SKM-1 treated with dmso at 0.1 percent for 144 hours (cell line): Measurements from ENCODE around the gene SMG1.
A peak's percentile ranks its signal among the peaks of the same experiment; 100 is the strongest.
"Not testable (repeated sequence)": the region's sequence is repeated elsewhere in the genome, so short reads cannot be mapped to it uniquely, and the experiment has no call there.

Source experiments
- DNase-seq: peaks from one replicate; lab custom pipeline; 2025; ENCODE audit not compliant: unreplicated experiment; lab: John Stamatoyannopoulos, UW

The SMG1 gene

DNA sequence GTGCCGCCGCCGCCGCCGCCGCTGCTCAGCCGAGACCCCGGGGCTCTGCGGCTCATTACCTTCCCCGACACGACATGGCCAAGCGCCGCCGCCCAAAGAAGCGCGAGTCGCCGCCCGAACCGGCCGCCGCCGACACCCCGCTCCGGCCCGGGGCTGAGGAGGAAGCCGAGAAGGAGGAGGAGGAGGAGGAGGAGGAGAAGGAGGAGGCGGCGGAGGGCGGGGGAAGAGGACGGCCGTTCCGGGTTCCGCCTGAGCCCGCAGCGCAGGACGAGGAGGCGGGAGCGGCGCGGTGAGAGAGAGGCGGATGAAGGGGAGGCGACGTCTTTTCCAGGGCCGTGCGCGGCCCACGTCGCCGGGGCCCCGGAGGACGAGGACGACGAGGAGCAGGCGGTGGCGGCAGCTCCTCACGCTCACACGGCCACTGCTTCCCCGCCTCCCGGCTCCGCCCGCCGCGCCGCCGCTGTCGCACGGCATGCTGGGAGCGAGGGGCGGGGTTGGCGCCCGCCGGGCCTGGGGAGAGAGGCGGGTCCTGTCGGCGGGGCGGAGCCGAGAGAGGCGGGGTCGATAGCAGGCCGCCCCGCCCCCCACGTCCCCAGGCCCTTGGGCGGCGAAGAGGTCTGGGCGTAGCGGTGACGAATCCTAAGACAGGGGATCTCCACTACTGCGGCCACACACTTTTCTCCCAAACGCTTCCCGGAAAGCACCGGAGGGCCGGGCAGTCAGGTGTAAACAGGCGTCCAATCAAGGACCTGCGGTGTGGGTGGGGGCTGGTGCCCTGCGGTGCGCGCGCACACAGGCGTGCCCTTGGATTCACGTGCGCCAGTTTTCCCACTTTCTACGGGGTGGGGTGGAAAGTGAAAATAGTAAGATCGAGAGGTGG, at the start of gene SMG1:
SMG1 (minus strand) TSS at position 423 of the 880 bp plus-strand sequence; CDS start at position 56, 367 bp downstream.
- DNase-seq: peak; percentile 84

DNA sequence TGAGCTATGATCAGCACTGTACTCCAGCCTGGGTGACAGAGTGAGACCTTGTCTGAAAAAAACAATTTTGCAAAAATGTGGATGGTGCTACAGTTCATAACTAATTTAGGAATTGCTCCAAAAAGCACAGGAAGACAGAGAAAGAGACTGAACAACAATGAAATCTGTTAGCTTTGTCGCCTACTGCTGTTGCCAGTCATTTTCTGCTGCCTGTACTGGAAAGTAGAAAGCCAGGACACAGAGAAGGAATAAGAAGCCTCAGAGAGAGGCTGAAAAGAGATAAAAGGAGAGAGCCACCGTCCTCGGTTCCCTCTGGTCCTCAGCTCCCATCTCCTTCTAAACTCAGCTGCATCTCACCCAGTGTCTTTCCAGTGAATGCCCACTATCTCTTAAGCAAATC, 48.9 kb upstream of the SMG1 start:
- DNase-seq: no peak

DNA sequence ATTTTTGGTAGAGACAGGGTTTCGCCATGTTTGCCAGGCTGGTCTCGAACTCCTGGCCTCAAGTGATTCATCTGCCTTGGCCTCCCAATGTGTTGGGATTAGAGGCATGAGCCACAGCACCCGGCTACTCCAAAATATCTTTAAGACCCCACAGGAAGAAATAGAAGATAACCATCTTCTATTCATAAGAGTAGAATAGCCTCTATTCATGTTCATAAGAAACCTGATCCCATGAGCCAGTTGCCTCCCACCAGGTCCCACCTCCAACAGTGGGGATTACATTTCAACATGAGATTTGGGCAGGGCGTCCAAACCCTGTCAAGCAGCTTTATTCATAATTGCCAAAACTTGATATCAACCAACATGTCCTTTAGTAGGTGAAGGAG, 43.6 kb upstream of the SMG1 start:
- no peak for DNase-seq

DNA sequence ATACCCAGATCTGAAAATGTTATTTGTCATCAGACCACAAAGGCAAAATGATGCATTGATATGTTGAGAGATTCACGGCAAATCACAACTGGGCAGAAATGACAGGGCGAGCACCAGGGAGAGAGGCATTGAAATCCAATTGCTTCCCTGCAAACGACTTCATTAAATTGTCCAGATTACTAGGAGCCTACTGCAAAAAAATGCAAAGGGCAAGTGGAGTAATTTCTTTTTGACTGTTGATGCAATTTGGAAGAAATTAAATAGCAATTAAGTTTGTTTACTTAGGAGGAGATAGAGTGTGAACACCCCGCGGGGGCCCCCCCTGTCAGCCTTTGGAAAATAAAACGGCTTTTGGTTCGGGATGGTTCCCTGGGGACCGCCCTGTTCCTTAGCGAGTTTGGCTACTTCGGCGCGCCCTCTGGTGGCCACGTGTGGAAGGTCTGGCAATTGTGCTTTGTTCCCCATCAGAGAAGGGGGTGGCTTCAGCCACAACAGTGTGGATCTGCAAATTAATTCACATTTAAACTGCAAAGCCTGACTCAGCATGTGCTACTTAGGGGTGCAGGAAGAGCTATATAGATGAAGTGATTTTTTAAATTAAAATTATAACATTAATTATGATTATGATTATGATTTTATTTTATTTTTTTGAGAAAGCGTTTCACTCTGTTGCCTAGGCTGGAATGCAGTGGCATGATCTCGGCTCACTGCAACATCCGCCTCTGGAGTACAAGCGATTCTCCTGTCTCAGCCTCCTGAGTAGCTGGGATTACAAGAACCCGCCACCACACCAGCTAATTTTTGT, 43.0 kb upstream of the SMG1 start:
- peak; percentile 38 for DNase-seq

DNA sequence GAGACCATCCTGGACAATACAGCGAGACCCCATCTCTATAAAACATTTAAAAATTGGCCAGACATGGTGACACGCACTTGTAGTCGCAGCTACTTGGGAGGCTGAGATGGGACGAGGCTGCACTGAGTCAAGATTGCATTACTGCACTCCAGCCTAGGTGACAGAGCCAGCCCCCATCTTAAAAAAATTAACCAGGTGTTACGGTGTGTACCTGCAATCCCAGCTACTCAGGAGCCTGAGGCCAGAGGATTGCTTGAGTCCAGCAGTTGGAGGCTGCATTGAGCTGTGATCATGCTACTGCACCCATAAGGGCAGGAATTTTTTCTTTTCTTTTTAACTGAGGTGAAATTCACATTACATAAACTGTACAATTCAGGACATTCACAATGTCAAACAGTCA, 40.6 kb upstream of the SMG1 start:
- no peak for DNase-seq

DNA sequence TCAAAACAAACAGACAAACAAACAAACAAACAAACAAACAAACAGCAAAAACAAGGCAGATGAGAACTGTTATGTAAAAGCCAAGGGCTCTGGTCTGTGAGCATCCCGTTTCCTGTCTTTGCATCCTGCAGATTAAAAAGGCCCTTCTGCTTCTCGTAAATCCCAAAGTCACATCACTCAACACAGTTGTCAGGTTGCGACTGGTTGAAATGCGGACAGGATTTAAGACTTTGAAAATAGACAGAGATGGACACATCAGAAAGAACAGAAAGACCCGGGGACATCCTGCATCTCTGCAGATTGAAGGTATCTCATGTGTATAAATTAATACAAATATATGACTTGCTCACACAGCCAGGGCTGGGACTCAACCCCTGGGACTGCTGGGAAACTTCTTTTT, 39.3 kb upstream of the SMG1 start:
- no peak for DNase-seq

DNA sequence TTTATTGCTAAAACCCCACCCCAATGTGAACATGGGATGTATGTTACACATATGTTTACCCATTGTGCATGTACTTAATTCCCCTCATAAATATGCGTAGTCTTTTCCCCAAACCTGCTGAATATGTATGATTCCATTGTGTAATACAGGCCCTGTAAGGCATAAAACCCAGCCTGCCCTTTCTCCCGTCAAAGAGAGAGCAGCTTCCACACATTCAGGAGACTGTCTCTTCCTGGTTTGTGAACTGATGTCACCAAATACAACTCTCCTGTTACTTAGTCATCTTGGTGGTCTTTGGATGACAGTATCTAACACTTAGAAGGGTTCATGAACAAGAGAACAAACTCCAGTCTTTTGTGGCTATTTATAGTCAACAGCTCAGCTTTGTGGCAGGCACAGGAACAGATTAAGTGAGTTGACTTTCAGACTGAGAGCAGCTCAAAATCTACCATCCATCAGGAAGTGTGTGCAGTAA, 32.9 kb upstream of the SMG1 start:
- no peak for DNase-seq

DNA sequence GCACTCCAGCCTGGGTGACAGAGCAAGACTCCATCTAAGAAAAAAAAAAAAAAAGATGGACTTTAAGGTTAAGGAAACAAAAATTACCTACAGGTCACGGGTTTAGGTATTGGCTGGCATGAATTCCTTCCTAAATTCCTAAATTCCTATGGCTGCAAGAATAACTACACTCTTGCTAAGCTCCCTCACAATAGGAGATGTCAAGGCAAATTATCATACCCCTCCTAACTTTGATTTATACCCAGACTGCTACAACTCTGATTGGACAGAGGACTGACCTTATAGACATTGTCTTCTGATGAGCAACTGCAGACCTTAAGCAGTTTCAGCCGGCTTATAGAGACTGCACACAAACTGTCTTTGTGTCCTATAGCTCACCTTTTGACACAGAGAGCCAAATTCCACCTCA, 32.4 kb upstream of the SMG1 start:
- DNase-seq: no peak

DNA sequence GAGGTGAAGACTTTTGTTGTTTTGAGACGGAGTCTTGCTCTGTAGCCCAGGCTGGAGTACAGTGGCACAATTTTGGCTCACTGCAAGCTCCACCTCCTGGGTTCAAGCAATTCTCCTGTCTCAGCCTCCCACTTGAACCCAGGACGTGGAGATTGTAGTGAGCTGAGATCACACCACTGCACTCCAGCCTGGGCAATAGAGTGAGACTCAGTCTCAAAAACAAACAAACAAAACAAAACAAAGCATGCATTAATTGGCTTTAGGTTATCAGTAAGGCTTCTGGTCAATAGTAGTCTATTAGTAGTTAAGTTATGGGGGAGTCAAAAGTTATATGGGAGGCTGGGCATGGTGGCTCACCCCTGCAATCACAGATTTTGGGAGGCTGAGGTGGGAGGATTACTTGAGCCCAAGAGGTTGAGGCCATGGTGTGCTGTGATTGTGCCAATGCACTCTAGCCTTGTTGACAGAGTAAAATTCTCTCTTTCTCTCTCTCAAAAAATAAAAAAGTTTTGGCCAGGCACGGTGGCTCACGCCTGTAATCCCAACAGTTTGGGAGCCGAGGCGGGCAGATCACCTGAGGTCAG, 30.5 kb upstream of the SMG1 start:
- DNase-seq: not testable (repeated sequence)

DNA sequence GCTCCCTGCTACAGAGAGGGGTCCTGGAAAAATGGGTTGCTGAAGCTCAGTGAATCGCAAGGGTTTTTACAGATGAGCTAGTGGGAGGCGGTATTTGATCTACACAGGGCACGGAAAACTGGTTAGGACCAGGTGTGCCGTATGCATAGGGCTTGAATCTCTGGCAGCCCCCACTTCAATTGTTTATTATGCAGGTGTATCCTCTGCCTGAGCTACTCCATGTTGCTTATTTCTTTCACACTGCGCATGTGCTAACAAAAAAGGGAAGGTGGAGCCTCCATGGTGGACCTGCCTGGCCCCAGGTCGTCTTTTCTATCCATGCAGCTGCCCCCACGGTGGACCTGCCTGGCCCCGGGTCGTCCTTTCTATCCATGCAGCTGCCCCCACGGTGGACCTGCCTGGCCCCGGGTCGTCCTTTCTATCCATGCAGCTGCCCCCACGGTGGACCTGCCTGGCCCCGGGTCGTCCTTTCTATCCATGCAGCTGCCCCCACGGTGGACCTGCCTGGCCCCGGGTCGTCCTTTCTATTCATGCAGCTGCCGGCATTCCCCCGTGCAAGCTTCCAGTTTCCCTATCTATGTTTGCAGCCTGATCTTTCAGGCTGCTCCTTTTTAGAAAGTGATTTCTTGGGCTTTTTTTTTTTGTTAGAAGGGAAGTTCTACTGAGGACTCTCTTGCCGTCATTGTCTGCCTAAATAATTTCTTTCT, 29.8 kb upstream of the SMG1 start:
- not testable (repeated sequence) for DNase-seq

DNA sequence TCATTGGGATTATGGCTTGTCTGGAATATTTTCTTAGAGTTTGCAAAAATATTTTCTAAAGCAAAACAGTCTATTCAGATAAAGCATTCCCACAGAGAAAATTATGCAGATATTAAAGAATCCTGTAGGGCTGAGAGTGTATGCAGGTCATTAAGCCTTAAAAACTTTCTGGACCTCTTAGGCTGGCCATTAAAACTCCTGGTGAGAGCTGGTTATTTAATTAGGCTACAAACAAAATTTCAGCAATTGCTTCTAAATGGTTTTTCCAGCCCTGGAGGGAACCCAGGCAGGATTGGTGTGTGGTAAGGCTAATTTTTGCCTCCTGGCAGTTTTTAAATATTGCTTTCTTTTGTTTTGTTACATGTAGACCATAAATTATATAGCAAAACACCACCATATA, 27.3 kb upstream of the SMG1 start:
- no peak for DNase-seq

DNA sequence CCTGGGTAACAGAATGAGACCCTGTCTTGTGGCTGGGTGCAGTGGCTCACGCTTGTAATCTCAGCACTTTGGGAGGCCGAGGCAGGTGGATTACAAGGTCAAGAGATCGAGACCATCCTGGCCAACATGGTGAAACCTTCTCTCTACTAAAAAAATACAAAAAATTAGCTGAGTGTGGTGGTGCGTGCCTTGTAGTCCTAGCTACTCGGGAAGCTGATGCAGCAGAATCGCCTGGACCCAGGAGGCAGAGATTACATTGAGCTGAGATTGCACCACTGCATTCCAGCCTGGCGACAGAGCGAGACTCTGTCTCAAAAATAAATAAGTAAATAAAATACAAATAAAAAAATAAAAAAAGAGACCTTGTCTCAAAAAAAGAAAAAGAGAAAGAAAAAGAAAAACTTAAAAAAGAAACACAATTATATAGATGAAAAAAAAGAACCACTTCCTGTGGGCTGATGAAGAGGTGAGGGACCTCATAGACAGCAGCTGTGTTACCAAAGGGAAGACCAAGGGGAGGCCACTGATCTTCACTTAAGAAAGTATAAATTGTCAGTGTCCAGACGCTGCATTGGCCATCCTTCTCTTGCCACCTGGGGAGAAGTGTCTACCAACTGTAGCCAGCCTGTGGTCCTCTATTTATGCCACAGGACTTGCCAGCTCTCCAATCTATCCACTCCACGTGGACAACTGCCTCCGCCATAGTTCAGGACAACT, 24.4 kb upstream of the SMG1 start:
- DNase-seq: no peak

DNA sequence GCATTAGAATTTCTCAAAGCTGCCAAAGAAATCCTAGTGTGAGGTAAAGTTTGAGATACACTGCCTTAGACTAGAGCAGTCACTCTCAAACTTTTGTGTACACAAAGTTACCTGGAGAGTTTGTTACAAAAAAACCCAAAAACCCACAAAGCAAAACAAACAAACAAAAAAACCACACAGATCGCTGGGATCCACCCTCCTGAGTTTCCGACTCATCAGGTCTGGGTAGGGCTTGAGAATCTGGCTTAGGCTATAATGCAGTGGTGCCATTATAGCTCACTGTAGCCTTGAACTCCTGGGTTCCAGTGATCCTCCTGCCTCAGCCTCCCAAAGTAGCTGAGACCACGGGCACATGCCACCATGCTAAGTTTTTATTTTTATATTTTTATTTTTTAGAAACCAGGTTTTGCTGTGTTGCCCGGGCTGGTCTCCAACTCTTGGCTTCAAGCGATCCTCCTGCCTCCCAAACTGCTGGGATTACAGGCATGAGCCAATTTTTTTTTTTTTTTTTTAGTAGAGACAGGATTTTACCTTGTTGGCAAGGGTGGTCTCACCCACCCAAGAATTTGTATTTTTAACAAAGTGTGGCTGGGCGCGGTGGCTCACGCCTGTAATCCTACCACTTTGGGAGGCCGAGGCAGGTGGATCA, 22.3 kb upstream of the SMG1 start:
- DNase-seq: no peak

DNA sequence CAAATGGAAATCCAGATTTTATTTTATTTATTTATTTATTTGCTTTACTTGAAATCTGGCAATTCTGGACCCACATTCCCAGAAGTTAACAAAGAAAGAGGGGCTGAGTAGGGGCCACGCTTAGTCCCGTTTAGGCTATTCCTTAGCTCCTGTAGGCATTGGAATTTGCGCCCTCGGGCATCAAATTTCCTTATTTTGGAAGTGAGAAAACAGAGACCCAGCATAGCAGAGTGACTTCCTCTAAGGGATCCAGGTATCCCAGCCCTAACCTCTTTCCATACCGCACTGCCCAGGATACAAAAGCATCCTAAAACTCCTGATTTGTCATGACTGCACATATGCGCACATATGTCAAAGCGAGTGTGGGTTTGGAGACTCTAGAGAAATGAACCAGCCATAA, 19.0 kb upstream of the SMG1 start:
- DNase-seq: no peak

DNA sequence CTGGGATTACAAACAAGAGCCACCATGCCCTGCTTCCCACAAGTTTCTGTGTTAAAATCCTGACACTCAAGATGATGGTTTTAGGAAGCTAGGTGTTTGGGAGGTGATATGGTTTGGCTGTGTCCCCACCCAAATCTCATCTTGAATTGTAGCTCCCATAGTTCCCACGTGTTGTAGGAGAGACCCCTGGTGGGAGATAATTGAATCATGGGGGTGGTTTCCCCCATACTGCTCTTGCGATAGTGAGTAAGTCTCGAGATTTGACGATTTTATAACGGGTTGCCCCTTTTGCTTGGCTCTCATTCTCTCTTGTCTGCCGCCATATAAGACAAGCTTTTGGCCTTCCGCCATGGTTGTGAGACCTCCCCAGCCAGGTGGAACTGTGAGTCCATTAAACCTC, 17.2 kb upstream of the SMG1 start:
- DNase-seq: no peak

DNA sequence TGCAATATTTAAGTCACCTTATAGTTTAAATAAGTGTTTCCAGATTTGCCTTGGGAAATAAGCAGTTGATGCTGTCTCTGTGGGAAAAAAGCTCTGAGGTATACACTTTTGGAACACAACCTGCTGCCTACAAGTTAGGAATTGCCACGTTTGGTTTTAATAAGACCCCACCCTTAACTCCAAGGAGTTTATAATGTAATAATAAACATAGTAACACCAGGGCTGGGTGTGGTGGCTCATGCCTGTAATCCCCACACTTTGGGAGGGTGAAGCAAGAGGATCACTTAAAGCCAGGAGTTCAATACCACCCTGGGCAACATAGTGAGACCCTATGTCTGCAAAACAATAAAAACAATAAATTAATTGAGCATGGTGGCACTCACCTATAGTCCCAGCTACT, 15.9 kb upstream of the SMG1 start:
- no peak for DNase-seq

DNA sequence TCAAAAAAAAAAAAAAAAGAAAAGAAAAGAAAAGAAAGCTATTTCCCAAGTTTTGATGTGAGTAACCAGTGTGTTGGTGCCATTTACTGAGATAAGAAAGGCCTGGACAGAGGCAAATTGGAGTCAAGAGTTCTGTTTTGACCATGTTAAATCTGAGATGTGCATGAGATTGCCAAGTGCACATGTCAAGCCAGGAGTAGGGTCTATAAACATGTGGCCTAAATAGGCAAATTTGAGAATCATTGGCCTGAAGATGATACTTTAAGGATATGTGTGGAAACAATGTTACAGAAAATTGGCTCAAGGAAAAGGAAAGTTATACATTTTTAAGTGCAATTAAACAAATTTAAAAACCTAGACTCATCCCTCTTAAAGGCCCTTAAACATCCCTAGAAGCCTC, 15.3 kb upstream of the SMG1 start:
- no peak for DNase-seq

DNA sequence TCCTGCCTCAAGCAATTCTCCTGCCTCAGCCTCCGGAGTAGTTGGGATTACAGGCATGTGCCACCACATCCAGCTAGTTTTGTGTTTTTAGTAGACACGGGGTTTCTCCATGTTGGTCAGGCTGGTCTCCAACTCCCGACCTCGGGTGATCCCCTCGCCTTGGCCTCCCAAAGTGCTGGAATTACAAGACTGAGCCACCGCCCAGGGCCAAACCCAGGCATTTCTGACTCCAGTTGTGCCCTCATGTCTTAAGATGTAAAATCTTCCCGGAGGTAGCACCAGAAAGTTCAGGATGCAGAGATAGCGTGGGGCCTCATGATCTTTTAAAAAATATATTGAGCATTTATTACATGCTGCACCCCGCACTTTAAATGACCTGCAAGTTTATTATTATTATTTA, 12.8 kb upstream of the SMG1 start:
- DNase-seq: no peak

DNA sequence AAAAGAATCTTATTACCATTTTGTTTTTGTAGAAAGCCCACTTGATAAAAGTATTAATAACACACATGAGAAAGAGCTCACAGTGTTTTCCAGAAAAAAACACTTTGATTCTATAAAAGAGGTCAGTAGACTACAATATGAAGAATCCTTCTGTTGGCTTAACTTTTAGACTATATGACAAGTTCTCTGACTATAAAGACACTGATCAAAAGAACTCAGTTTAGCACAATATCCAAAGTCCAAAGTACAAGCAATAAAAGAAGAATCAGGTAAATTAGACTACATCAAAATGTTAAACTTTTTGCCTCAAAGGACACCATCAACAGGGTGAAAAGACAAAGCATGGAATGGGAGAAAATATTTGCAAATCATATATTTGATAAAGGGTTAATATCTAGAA, 11.2 kb upstream of the SMG1 start:
- no peak for DNase-seq

DNA sequence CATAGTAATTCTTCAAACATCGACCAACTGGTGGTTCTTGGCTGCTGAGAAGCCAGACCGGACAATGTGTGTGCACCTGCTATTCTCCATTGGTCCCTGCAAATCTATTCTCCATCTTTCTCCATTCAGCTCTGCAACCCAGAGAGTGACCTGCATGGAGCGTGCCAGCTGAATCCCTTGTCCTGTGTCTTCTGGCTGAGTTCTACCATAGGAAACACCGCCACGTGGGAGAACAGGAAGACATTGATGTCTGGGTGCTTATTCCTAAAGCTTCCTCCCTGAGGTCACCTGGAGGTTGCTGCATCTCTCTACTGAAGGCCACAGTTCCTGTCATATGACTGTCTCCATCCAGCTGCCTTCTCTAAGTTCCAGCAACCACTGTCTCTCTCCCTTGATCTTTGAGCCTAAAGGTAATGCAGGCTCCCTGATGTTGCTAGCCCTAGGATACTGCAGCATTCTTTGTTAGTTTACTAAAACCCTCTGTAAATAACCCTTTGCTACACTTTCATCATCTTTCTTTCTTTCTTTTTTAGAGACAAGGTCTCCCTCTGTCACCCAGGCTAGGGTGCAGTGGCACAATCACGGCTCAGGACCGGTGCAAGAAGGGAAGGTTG, 10.6 kb upstream of the SMG1 start:
- DNase-seq: no peak
